Measurements from ENCODE around the gene RCN2. TPM values are rescaled to one million over a fixed set of nuclear protein-coding genes. Genes with fewer than 3 reads are reported as not detected.

Gene RCN2
- total RNA-seq, 1 experiment from 2014 or later: 48.1 TPM

DNA sequence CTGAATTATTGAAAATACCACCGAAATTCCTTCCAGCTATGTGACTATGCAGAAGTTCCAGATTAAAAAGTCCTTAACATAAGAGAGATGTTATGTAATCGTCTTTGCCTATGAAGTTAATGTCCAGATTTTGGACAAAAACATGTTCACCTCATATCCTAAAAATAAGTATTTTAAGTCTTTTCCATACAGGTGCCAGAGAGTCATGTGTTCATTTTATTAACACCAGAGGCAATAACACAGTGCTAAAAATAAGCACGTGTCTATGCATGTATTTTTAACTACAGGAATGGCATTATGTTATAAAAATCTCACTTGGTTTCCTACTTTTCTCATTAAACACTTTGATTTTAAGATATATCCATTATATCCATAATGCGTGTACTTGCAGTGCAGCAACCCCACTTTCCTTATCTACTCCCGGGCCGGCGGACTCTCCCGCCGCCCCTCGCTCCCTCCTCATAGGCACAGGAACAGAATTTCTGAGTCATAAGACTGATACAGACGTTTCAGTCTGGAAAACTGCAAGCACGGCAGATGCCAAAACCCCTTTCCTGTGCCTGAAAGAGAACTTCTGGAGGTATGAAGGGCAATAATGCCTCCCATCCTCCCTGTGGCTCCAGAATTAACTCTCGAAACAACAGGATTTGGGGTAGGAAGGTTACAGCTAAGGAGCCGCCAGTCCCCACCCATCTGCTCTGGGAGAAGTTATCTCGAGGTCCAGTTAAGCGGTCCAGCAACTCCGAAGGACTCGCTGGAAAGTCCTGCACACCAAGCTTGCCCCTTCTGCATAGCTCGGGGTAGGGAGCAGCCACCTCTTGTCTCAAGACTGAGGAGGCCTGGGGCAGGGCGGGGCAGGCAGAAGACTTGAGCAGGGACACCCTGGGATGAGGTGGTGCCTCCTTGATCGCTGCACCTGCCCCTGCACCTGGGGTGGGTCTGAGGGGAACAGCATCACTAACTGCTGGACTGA lies 41.1 kb downstream of the RCN2 start:
- no peaks in the 10 kb centered on the region for H3K36me3 Mint-ChIP-seq (ENCODE audit: insufficient read depth, unreplicated experiment)
- POLR2A ChIA-PET: no interaction called here
- DNase-seq (ENCODE audit: unreplicated experiment): no peak
- H3K9me3 Mint-ChIP-seq (ENCODE audit: unreplicated experiment): no peaks in the 10 kb centered on the region
- BruUV-seq (replicated peaks): no TSS peak
- no peak overlapping the region for H3K27ac Mint-ChIP-seq (ENCODE audit: low read depth, unreplicated experiment)
- H3K4me3 Mint-ChIP-seq (ENCODE audit: unreplicated experiment): no peak overlapping the region
- TF ChIP-seq, protein P1, sequence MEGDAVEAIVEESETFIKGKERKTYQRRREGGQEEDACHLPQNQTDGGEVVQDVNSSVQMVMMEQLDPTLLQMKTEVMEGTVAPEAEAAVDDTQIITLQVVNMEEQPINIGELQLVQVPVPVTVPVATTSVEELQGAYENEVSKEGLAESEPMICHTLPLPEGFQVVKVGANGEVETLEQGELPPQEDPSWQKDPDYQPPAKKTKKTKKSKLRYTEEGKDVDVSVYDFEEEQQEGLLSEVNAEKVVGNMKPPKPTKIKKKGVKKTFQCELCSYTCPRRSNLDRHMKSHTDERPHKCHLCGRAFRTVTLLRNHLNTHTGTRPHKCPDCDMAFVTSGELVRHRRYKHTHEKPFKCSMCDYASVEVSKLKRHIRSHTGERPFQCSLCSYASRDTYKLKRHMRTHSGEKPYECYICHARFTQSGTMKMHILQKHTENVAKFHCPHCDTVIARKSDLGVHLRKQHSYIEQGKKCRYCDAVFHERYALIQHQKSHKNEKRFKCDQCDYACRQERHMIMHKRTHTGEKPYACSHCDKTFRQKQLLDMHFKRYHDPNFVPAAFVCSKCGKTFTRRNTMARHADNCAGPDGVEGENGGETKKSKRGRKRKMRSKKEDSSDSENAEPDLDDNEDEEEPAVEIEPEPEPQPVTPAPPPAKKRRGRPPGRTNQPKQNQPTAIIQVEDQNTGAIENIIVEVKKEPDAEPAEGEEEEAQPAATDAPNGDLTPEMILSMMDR (IDR thresholded peaks at IDR 0.05; ENCODE audit: unreplicated experiment): no peak
- no peaks in the 10 kb centered on the region for H3K4me1 Mint-ChIP-seq (ENCODE audit: insufficient read depth, unreplicated experiment)
- CTCF ChIA-PET: interaction anchor here (0.7 kb wide), 1 partner anchor 706 kb away, joined by 3 read pairs; no protein-coding TSS in a partner anchor
- H3K27me3 Mint-ChIP-seq (ENCODE audit: insufficient read depth, unreplicated experiment): no peaks in the 10 kb centered on the region
- intact Hi-C loops (cut with micrococcal nuclease): no loop called here

DNA sequence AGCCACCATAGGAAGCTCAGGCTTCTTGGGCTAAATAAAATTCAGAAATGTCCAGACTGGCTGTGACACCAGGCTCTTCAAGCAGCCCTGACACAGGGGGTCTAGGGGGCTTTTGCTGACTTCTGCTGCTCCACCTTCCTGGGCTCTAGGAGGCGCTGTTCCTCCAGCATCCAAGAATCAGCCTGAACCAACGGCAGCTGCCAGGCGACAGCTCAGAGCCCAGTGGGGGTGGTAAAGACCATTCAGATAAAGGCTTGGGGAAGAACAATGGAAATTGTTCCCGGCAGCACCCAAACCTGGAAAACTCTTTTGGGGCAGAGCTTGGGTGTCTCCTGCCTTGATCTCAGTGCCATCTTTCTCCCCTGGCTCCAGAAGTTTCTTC lies 41.8 kb downstream of the RCN2 start:
- H3K27me3 Mint-ChIP-seq (ENCODE audit: insufficient read depth, unreplicated experiment): no peaks in the 10 kb centered on the region
- TF ChIP-seq, protein P1 (IDR thresholded peaks at IDR 0.05; ENCODE audit: unreplicated experiment): no peak
- intact Hi-C loops (cut with micrococcal nuclease): no loop called here
- peak; percentile 35 for DNase-seq (ENCODE audit: unreplicated experiment)
- H3K4me1 Mint-ChIP-seq (ENCODE audit: insufficient read depth, unreplicated experiment): no peaks in the 10 kb centered on the region
- ChIA-PET CTCF (no interaction called here), POLR2A (no interaction called here)
- H3K36me3 Mint-ChIP-seq (ENCODE audit: insufficient read depth, unreplicated experiment): no peaks in the 10 kb centered on the region
- no peak overlapping the region for H3K27ac Mint-ChIP-seq (ENCODE audit: low read depth, unreplicated experiment)
- BruUV-seq (replicated peaks): no TSS peak
- no peak overlapping the region for H3K4me3 Mint-ChIP-seq (ENCODE audit: unreplicated experiment)
- no peaks in the 10 kb centered on the region for H3K9me3 Mint-ChIP-seq (ENCODE audit: unreplicated experiment)

DNA sequence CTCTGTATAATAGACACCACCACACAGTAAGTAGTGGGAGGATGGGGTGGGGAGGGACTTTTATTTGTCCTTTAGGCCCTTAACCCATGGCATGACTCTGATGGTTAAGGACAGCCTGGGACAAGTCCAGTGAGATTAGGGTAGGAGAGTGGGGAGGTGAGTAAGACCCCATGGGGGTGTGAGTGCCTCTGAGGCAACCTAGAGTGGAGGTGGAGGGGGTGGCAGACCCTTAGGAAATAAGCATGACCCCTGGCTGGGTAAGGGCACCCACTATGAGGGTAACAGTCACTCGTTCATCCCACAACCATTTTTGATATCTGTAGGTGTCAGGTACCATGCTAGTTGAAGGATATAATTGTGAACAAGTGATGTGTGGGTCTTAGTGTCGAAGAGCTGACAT lies 42.4 kb downstream of the RCN2 start:
- CTCF ChIA-PET: no interaction called here

DNA sequence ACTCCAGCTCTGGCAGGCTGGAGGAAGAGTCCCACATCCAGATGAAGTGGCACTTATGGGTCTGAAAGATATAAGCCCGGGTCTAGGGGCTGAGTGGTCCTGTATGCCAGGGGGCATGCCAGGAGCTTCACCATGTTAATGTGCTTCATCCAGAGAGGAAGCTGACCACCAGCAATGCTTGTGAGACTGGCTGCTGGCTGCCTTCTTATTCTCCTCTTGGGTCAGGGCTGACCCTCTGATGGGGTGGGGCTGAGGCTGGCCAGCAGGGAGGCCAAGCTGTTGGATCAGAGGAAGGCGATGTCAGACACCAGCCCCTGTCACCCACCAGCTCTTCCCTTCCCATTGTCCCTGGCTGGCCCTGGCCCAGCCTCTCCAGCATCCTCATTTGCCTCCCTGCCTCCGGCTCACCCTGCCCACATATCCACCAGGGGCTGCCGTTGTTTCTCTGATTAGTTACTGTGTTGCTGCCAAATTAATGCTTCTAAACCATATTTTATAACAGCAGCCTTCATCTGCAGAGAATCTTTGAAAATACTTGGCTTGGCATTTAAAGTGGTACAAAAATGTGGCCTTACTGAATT lies 43.0 kb downstream of the RCN2 start:
- POLR2A ChIA-PET: interaction anchor here (0.7 kb wide), 2 partner anchors 10 to 37 kb away, joined by 3 read pairs; no protein-coding TSS in a partner anchor
- intact Hi-C loops (cut with micrococcal nuclease): no loop called here

More for the DNA sequence above, 42.4 kb downstream of the RCN2 start:
- TF ChIP-seq, protein P1 (IDR thresholded peaks at IDR 0.05; ENCODE audit: unreplicated experiment): no peak
- BruUV-seq (replicated peaks): no TSS peak
- Mint-ChIP-seq H3K36me3 (ENCODE audit: insufficient read depth, unreplicated experiment) (no peaks in the 10 kb centered on the region), H3K9me3 (ENCODE audit: unreplicated experiment) (no peaks in the 10 kb centered on the region), H3K27me3 (ENCODE audit: insufficient read depth, unreplicated experiment) (no peaks in the 10 kb centered on the region), H3K27ac (ENCODE audit: low read depth, unreplicated experiment) (no peak overlapping the region), H3K4me3 (ENCODE audit: unreplicated experiment) (no peak overlapping the region), H3K4me1 (ENCODE audit: insufficient read depth, unreplicated experiment) (no peaks in the 10 kb centered on the region)
- POLR2A ChIA-PET: interaction anchor here (0.7 kb wide), 2 partner anchors 9 to 37 kb away, joined by 3 read pairs; no protein-coding TSS in a partner anchor
- DNase-seq (ENCODE audit: unreplicated experiment): no peak
- intact Hi-C loops (cut with micrococcal nuclease): no loop called here

More for the DNA sequence above, 43.0 kb downstream of the RCN2 start:
- H3K4me1 Mint-ChIP-seq (ENCODE audit: insufficient read depth, unreplicated experiment): no peaks in the 10 kb centered on the region
- TF ChIP-seq, protein P1 (IDR thresholded peaks at IDR 0.05; ENCODE audit: unreplicated experiment): no peak
- DNase-seq (ENCODE audit: unreplicated experiment): no peak
- no peak overlapping the region for H3K27ac Mint-ChIP-seq (ENCODE audit: low read depth, unreplicated experiment)
- H3K36me3 Mint-ChIP-seq (ENCODE audit: insufficient read depth, unreplicated experiment): no peaks in the 10 kb centered on the region
- no peak overlapping the region for H3K4me3 Mint-ChIP-seq (ENCODE audit: unreplicated experiment)
- H3K9me3 Mint-ChIP-seq (ENCODE audit: unreplicated experiment): no peaks in the 10 kb centered on the region
- H3K27me3 Mint-ChIP-seq (ENCODE audit: insufficient read depth, unreplicated experiment): no peaks in the 10 kb centered on the region
- CTCF ChIA-PET: no interaction called here
- no TSS peak for BruUV-seq (replicated peaks)

Data from MCF 10A (cell line).